ENCODE results near the gene GPX4. TPM values are rescaled to one million over a fixed set of nuclear protein-coding genes. Genes with fewer than 3 reads are reported as not detected.

The GPX4 gene
- total RNA-seq, 1 experiment from 2014 or later, result 355 TPM

DNA sequence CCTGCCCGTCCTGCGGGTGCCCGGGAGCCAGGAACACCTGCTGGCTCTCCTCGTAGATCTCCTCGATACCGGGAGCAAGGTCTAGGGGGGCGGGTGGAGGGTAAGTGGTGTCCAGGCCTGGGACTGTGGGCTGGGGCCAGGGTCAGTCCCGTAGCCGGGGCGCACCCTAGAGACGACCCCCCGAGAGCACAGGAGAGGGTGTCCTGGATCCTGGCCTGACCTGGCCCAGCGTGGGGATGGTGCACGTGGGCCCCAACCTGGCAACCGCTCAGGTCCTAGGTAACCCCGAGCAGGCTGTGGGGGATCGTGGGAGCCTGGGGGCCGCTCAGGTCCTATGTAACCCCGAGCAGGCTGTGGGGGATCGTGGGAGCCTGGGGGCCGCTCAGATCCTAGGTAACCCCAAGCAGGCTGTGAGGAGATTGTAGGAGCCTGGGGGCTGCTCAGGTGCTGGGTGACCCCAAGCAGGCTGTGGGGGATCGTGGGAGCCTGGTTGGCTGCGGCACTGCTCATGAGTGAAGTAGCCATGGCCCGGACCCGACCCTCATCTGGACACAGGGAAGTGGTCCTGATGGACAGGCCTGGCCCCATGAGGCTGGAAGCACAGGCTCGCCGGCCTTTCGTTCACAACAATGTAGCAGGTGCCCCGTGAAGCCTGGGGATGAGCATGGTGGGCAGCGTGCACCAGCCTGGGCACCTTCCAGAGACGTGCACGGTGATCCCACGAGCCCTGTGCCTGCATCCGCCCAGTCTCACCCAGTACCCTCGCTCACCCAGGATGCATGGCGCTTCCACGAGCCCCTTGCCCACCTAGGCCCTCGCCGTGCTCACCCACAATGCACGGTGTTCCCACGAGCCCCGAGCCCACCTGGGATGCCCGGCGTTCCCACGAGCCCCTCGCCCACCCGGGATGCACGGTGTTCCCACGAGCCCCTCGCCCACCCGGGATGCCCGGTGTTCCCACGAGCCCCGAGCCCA lies 6.2 kb downstream of the GPX4 start:
- Histone ChIP-seq H2BK12ac (ENCODE audit: insufficient read length, low read depth, low read length) (no peak overlapping the region), H3K9me3 (ENCODE audit: control insufficient read depth, low read depth, low read length) (no peaks in the 10 kb centered on the region), H2BK15ac (ENCODE audit: low read depth, low read length) (no peak overlapping the region), H3K56ac (ENCODE audit: insufficient read length, low read depth, low read length) (no peak overlapping the region), H3K4ac (ENCODE audit: low read depth, low read length) (no peak overlapping the region), H3K79me1 (ENCODE audit: insufficient read depth, low read depth, low read length, poor library complexity, severe bottlenecking) (no peaks in the 10 kb centered on the region), H3K27ac (ENCODE audit: insufficient read length, low read depth, low read length) (no peak overlapping the region), H3K18ac (ENCODE audit: insufficient read length, low read depth, low read length) (no peak overlapping the region), H3T11ph (ENCODE audit: low read length) (no peak overlapping the region), H2BK5ac (ENCODE audit: insufficient read length, low read length) (no peak overlapping the region), H4K8ac (replicated peaks; ENCODE audit: insufficient read length, low read depth, low read length) (no peak overlapping the region), H2AK5ac (ENCODE audit: insufficient read length, low read length) (no peak overlapping the region), H4K5ac (ENCODE audit: insufficient read length, low read depth, low read length) (no peak overlapping the region), H4K20me1 (ENCODE audit: control insufficient read depth, insufficient read depth, insufficient read length) (no peaks in the 10 kb centered on the region), H3K4me2 (ENCODE audit: insufficient read depth, insufficient read length, low read length) (no peak overlapping the region), H4K91ac (ENCODE audit: insufficient read length, low read depth, low read length) (no peak overlapping the region), H2AFZ (ENCODE audit: low read length) (no peak overlapping the region), H3K14ac (ENCODE audit: insufficient read depth, low read length) (no peak overlapping the region; the same call in 1 of the 2 replicates), H3K23ac (ENCODE audit: insufficient read length, low read depth, low read length) (no peak overlapping the region), H2BK20ac (ENCODE audit: low read depth, low read length, poor library complexity, severe bottlenecking) (no peak overlapping the region), H3K9ac (ENCODE audit: extremely low read depth, insufficient read length, low read length) (no peak overlapping the region), H3K23me2 (ENCODE audit: insufficient read length, low read depth, low read length, poor library complexity, severe bottlenecking) (no peaks in the 10 kb centered on the region), H3K79me2 (ENCODE audit: insufficient read depth, low read length) (no peaks in the 10 kb centered on the region; the same call in 1 of the 2 replicates), H2BK120ac (ENCODE audit: low read depth, low read length, poor library complexity, severe bottlenecking) (no peak overlapping the region), H3K27me3 (ENCODE audit: insufficient read depth, low read length) (no peaks in the 10 kb centered on the region), H3K4me1 (ENCODE audit: insufficient read depth, low read length) (no peaks in the 10 kb centered on the region)
- Mint-ChIP-seq H3K27ac (no peak overlapping the region), H3K4me3 (no peak overlapping the region), H3K27me3 (ENCODE audit: low read depth) (peaks cover 2% of the 10 kb centered on the region), H3K9me3 (no peaks in the 10 kb centered on the region), H3K36me3 (ENCODE audit: insufficient read depth in 1 of 3, low read depth in 3 of 3) (peaks cover 0 to 19% (median 7%) of the 10 kb centered on the region in 3 experiments; a peak in 3 of 7 replicates), H3K4me1 (peaks cover 2 to 12% of the 10 kb centered on the region in 2 experiments; a peak in 3 of 4 replicates)
- no CpG with 5 or more reads among the region's 54 CpGs for WGBS (ENCODE audit: extremely low coverage, insufficient read length, low lambda C conversion rate)
- TF ChIP-seq, protein P1, sequence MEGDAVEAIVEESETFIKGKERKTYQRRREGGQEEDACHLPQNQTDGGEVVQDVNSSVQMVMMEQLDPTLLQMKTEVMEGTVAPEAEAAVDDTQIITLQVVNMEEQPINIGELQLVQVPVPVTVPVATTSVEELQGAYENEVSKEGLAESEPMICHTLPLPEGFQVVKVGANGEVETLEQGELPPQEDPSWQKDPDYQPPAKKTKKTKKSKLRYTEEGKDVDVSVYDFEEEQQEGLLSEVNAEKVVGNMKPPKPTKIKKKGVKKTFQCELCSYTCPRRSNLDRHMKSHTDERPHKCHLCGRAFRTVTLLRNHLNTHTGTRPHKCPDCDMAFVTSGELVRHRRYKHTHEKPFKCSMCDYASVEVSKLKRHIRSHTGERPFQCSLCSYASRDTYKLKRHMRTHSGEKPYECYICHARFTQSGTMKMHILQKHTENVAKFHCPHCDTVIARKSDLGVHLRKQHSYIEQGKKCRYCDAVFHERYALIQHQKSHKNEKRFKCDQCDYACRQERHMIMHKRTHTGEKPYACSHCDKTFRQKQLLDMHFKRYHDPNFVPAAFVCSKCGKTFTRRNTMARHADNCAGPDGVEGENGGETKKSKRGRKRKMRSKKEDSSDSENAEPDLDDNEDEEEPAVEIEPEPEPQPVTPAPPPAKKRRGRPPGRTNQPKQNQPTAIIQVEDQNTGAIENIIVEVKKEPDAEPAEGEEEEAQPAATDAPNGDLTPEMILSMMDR (conservative IDR thresholded peaks at IDR 0.05), result no peak
- DNase-seq, result no peak
